ENCODE measurements around the gene FNDC7.

DNA sequence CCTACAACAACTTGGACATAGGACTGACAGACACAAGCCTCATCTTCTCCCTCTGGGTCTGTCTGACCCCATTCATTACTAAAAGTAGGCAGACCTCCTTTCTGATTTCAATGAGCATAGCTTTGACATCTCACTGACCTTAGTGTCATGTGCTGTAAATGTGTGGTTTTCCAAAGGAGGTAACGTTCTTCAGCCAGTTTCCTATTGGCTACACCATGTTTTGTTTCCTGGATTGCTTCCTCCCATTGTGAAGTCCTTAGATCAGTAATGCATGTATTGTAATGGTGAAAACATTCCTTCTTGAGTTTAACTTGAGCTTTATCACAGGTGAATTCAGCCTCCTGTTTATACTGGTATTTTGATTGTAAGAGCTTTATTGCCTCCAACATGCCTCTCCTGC, 54.4 kb downstream of the FNDC7 start:
- no peak for TF ChIP-seq MXI1 (IDR thresholded peaks at IDR 0.05; ENCODE audit: low read depth, low read length)
- no peak for TF ChIP-seq ATF7 (IDR thresholded peaks at IDR 0.05; ENCODE audit: low read depth)
- TF ChIP-seq, protein P1, sequence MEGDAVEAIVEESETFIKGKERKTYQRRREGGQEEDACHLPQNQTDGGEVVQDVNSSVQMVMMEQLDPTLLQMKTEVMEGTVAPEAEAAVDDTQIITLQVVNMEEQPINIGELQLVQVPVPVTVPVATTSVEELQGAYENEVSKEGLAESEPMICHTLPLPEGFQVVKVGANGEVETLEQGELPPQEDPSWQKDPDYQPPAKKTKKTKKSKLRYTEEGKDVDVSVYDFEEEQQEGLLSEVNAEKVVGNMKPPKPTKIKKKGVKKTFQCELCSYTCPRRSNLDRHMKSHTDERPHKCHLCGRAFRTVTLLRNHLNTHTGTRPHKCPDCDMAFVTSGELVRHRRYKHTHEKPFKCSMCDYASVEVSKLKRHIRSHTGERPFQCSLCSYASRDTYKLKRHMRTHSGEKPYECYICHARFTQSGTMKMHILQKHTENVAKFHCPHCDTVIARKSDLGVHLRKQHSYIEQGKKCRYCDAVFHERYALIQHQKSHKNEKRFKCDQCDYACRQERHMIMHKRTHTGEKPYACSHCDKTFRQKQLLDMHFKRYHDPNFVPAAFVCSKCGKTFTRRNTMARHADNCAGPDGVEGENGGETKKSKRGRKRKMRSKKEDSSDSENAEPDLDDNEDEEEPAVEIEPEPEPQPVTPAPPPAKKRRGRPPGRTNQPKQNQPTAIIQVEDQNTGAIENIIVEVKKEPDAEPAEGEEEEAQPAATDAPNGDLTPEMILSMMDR (IDR thresholded peaks at IDR 0.05 in 2 of 3, conservative IDR thresholded peaks at IDR 0.05 in 1 of 3; ENCODE audit: control insufficient read depth in 2 of 3, extremely low read depth in 1 of 3, insufficient read depth in 1 of 3, low read depth in 3 of 3, low read length in 3 of 3), result no peak
- TF ChIP-seq ZZZ3 (IDR thresholded peaks at IDR 0.05; ENCODE audit: control insufficient read depth, insufficient read length, low read depth), result no peak
- no peak for TF ChIP-seq ETV6 (conservative IDR thresholded peaks at IDR 0.05 in 1 of 2, IDR thresholded peaks at IDR 0.05 in 1 of 2; ENCODE audit: borderline replicate concordance in 1 of 2, low read depth in 1 of 2)
- no peak for TF ChIP-seq CEBPB (IDR thresholded peaks at IDR 0.05; ENCODE audit: borderline replicate concordance in 1 of 2, low read depth in 2 of 2, low read length in 2 of 2)
- no peak for TF ChIP-seq POLR2A (IDR thresholded peaks at IDR 0.05; ENCODE audit: low read depth, low read length)
